Measurements from ENCODE around the gene FPGT.
"Not testable (repeated sequence)": the region's sequence is repeated elsewhere in the genome, so short reads cannot be mapped to it uniquely, and the experiment has no call there.

FPGT gene

GRCh38 chr1:74197657-74198552 is at the start of gene FPGT, which contains the start of gene LRRIQ3:
FPGT (plus strand) TSS chr1:74198242; CDS start chr1:74198279, 37 bp downstream.
LRRIQ3 (minus strand) TSS chr1:74198176; CDS start chr1:74183684, 14,492 bp downstream.
- peak; percentile 97 for DNase-seq

GRCh38 chr1:74160046-74160445 is 38.0 kb upstream of the FPGT start:
- DNase-seq, result no peak

DNA sequence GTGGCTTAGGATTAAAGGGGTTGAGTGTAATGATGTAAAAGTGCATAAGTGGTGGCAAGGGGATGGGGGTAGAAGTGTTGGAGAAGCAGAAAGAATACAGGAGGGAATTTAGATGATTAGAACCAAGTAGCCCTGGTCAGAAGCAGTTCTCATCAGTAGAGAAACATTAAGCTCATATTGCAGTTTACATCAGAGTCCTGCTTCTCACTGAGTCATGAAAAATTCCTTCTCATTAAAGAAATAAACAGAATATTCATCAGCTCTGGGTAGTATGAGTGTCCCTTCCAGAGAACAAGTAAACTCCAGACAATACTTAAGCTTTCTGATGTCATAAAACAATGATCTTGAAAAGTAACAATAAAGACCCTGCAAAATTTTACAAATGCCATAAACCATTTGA is 36.5 kb upstream of the FPGT start:
- no peak for DNase-seq

- no peak for DNase-seq
Observed at GRCh38 chr1:74162333-74162732, 35.7 kb upstream of the FPGT start.

- not testable (repeated sequence) for DNase-seq
Observed at GRCh38 chr1:74174423-74174822, 23.6 kb upstream of the FPGT start.

DNA sequence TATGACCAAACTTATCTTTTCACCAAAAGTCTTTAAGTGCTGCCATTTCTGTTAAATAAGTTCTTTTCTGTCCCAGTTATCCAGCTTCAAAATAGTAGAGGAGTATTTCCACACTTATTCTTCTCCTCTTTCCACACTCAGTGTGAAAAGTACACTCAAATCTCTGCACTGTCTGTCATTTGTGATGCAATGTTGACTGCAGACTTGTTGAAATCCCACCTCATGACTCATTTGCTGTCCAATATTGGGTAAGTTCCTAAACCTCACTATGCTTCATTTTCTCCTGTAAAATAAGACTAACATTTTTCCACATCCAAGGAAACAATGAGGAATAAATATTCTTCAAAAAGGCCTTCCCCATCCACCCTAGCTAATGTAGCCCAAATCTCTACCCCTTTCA is 17.6 kb upstream of the FPGT start:
- no peak for DNase-seq

GRCh38 chr1:74193908-74194307 is 4.1 kb upstream of the FPGT start:
- no peak for DNase-seq

DNA sequence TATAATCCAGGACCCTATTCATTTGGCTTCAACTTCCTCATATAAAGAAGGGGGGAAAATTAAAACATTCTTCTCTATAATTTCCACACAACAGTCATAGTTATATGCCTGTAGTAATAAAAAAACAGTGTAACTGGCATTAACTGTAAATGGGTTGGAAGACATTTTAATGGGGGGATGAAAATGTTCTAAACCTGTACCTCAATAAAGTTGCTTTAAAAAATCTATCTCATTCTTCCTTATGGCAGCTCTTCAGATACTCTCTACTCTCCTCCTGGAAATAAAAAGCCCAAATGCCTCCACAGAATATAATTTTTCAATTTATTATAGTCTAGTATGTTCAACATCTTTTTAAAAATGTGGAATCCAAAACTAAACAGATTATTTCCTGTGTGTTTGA is 2.7 kb upstream of the FPGT start:
- DNase-seq, result no peak

DNA sequence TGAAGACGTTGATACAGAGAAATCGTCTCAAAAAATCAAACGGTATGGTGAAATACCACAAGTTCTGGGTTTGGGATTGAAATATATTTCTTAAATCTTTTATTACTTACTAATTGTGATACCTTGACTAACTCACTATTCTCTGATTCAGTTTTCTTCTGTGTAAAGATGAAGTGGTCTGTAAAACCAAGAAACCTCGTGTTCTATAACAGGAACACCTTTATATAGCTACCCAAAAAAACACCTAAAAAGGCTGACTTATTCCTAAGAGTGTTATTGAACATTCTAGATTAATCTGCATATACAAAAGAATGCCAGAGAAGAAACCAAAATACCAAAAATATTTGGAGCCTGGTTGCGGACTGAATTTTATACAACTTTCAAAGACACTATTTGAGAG is 787 bp upstream of the FPGT start:
- no peak for DNase-seq

DNA sequence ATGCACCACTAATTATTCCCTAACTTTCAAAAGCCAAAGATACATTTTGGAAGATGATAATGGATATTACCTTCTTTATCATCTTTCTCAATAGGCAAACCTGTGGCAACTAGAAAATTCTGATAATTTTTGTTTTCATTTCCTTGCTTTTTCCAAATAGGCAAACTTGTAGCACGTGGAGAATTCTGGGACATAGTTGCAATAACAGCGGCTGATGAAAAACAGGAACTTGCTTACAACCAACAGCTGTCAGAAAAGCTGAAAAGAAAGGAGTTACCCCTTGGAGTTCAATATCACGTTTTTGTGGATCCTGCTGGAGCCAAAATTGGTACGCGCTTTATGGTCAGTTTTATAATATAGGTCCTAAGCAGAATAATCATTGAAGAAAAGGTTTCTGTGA is 1.5 kb downstream of the FPGT start:
- no peak for DNase-seq

- DNase-seq, result no peak
Observed at GRCh38 chr1:74205266-74205665, 7.2 kb downstream of the FPGT start.

- DNase-seq, result no peak
Observed at GRCh38 chr1:74215229-74215628, 17.2 kb downstream of the FPGT start.

DNA sequence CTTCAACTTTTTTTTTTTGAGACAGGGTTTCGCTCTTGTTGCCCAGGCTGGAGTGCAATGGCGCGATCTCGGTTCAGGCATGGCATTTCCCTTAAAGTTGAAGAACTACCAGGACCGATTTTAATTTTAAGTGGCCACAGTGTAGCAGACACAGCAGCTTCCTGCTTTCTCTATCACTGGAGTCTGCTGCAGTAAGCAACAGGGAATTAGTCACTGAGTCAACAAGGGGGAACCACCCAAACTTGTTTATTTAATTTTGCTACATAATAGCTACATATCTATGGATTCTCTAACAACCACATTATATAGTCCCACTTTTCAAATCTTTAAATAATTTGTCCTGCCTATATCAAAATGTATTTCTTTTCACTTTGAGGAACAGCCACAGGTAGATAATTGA is 24.7 kb downstream of the FPGT start:
- no peak for DNase-seq

GRCh38 chr1:74223453-74223852 is 25.4 kb downstream of the FPGT start:
- no peak for DNase-seq

DNA sequence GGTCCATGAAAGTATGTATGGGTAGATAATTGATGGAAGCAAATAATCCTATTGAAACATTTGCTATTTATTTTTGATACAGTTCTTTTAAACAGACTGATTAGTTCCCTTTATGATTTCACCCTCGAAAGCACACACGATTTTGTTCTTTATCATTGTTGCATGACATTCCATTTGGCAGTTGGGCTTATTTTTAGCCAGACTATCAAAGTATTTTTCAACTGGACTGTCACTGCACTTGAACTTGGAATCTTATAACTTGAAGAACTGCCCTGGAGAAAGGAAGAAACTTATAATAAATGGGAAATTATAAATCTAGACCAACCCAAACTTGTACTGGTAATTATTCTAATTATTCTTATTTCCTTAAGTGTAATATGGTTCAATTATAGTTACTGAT is 37.1 kb downstream of the FPGT start, which contains the start of gene TNNI3K:
TSS of gene TNNI3K (plus strand) at position 235 of the 400 bp plus-strand sequence. CDS start at position 300, 65 bp downstream.
- no peak for DNase-seq

GRCh38 chr1:74236440-74236839 is 38.4 kb downstream of the FPGT start:
- DNase-seq, result no peak

- DNase-seq, result no peak
Observed at GRCh38 chr1:74237035-74237434, 39.0 kb downstream of the FPGT start.

- no peak for DNase-seq
Observed at GRCh38 chr1:74237787-74238186, 39.7 kb downstream of the FPGT start.

- no peak for DNase-seq
Observed at GRCh38 chr1:74245168-74245772, 47.2 kb downstream of the FPGT start.

DNA sequence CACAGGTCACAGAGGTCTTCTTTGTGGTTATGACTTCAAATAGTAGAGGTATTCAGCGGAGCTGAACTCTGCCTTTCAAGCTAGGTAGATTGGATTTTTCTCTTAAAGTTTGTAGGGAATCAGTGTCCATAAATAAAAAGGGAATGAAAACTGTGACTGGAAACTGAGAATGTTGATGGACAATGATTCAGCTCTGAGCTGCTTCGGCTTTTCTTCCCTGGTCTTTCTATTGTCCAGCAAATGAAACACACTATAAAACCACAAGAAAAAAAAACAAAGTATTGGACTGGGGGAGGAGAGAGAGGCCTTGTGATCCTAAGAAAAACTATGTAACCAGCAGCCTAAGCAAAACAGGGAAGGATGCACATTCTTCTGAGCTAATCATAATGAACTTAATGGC is 48.3 kb downstream of the FPGT start:
- DNase-seq, result no peak

- no peak for DNase-seq
Observed at GRCh38 chr1:74247881-74248528, 50.0 kb downstream of the FPGT start.

GRCh38 chr1:74253243-74253824 is 55.3 kb downstream of the FPGT start:
- not testable (repeated sequence) for DNase-seq

All from NCI-H2171 treated with DMSO at 0.1 percent for 48 hours (cell line).